GM21528 (cell line): Measurements from ENCODE around the gene MAPK7.

Source experiments
- ATAC-seq: cut with Tn5 transposase; IDR thresholded peaks from one replicate; pipeline ENCODE4 v1.9.1; 2021; ENCODE audit warnings: mild to moderate bottlenecking, moderate library complexity; ENCODE audit not compliant: unreplicated experiment, low FRiP score

MAPK7 gene

DNA sequence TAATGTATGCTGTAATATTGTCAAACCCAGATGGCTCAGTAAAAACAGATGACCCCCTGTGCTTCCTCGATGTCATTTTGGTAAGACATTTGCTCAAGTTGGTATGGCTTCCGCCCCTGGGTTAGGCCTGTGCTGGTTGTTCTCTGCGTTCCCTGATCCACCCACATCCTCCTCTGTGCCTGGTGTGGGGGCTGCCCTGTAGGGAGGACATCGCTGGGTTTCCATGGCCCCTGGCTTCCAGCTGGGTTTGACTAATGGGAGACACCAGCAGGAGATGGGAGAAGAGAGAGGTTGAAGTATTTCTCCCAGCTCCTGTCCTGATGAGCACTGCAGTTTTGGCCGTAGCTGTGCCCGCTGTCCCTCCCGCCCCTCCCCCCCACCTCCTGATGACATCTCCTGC is 13.1 kb downstream of the MAPK7 start:
- ATAC-seq = no peak

DNA sequence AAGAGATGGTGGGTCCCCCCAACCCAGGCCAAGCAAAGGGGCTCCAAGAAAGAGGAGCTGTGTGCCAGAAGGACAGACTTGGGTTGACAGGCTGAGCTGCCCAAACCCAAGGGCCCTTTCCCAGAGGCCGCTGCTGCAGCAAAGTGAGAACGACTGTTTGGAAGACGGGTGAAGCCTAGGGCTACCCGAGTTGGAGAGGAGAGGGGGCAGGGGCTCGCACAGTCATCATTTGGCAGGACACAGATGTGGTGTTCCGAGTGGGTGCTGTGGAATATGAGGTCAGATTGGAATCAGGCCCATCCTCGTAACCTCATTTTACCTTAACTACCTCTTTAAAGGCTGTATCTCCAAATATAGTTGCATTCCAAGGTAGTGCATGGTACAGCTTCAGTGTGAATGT is 14.0 kb downstream of the MAPK7 start:
- no peak for ATAC-seq

DNA sequence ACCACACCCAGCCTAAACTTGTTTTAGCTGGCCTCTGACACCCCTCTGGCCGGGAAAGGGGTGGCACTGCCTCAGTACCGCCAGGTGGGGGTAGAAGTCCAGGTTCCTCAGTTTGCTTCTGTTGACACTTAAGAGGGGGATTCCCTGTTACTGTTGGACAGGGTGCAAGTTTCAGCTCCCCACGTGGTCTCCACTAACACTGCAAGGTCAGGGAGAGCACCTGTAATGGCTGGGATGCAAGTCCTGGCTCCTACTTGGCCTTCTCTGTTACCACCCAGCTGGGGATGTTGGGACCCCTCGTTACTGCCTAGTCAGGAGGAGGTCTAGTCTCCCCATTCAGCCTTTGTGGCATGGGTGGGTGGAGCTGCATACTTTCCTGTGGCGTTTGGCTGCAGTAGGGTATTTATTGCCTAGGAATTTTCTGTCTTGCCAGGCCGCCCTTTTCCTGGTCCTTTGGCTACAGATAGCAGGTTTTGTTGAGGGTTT is 19.3 kb downstream of the MAPK7 start:
- ATAC-seq = no peak

DNA sequence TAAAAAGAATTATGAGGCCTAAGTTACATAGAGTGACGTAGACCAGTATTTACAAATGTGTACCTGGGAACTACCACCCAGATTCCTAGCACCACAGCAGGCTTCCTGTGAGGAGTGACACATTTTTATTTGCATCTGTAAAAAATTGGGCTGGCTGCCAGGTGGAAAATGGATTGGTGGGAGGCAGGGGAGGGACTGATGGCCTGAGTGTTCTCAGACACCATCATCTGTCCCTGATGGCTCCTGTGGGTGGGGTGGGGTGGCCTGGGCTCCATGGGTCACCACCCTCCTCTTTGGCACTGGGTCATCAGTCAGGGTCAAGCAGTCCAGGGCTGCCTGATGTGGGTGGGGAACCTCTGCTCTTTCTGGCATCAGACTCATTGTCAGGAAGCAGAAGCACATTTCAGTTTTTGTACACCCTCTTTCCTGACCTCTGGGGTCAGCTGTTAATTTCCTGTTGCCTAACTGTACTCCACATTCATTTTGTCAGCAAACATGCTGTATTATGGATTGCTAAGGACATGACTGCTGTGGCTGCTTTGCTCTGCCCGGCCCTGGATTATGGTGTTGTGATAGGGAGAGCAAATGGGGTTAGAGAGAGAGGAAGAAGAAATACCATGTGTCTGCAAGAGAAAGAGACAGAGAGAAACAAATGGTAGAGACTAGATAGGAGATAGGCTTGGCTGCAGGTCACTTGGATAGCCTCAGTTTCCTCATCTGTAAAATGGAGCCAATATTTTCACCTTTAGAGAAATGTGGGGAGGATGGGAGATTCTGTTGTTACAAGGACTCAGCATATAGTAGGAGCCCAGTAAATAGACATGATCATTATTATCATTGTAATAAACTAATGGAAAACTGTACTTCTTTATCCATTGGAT is 20.2 kb downstream of the MAPK7 start:
- no peak for ATAC-seq

DNA sequence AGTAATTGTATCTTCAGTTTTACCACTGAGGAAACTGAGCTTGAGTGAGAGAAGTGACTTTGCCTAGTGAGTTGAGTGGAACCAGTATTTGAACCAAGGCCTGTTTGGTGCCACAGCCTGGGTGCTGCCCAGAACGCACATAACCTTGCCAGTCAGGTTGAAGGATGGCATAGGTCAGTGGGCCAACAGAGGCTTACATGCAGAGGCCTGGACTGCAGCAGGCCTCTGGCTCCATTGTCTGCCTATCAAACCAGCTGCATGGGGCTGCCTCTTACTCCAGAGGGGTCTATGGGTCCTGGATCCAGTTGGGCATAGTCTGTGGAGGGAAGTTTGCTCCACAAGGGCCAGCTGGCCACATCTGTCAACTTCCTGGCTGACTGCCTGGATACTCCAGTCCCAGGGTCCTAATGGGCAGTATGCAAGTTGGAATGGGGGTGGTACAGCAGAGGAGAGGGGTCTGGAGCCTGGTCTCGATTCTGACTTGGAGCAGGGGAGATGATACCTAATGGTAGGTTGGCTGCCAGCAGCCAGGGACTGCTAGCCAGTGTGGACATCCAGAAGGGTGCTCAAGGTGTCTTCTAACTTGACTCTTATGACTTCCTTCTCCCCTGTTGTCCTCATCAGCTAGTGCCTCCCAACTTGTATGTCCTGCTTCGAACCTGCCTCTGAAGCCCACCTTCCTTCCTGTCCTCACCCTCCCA is 21.6 kb downstream of the MAPK7 start:
- no peak for ATAC-seq

DNA sequence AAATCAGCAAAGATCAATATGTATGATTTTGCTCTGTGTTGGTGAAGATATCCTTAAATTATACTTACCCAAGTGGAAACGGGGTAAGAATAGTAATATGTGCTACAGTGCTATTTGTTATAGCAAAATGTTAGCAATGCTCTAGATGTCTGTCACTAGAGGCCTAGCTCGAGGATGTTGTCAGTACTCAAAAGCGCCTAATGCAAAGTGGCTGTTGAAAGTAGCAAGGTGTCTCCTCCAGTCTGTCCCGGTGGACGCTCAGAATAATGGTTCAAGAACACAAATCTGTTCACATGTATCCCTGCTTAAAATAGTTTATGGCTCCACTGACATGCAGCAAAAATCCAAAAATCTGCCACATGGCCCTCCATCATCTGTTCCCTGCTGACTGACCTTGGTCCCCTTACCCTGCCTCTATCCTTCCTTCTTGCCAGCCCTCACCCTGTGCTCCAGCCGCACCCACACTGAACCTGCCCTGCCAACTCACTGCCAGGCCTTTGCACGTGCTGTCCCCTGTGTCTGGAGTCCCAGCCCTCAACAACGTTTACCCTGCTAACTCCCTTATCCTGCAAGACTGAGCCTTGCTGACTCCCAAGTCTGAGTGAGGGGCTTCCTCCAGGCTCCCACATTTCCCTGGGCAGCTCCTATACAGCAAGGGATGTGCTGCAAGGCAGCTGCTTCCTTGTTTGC is 23.2 kb downstream of the MAPK7 start:
- ATAC-seq = no peak

DNA sequence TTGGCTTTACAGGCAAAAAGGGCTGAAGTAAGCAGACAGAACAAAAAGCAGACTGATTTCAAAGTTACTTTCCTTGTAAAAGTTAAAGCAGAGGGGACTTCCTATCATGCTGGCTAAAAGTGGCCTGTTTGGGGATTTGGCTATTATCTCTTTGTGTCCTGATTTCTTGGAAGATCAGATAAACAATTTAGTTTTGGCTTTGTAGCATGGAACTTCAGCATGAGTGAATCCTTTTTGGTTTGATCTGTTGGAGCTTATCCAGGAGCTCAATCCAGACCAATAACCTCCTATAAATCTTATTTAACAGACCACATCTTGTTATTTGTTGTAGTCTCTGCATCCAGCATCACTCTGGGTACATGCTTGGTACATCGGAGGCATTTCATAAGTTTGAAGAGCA is 23.9 kb downstream of the MAPK7 start:
- ATAC-seq = no peak

DNA sequence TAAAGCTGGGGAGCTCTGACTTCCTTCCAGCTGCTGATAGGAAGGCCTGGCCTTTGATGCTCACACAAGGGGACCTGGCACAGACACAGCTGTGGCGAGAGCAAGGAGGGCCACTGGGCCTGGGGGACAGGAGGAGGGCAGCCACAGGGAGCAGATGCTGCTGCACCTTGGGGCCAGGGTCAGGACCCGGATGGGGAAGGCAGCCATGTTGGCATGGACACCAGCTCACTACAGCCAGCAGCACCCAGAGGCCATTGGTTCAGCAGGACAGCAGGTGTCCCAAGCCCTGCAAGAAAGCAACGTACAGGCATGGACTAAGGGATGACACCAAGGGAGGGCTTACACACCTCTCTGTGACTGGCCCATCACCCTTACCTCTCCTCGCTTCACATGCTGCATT is 24.7 kb downstream of the MAPK7 start:
- ATAC-seq = no peak

DNA sequence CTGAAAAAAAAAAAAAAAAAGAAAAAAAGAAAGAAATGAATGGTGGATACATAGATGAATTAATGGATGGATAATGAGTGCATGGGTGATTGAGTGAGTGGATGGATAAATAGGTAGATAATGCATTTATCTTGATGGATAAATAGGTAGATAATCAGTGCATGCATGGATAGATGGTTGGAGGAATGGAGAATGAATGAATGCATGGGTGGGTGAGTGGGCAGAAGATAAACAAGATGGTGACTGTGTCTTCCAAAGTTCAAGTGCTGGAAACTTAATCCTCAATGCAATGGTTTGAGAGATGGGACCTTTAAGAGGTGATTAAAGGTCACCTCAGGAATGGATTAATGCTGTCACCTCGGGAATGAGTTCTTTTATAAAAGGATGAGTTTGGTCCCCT is 26.0 kb downstream of the MAPK7 start:
- ATAC-seq = no peak

DNA sequence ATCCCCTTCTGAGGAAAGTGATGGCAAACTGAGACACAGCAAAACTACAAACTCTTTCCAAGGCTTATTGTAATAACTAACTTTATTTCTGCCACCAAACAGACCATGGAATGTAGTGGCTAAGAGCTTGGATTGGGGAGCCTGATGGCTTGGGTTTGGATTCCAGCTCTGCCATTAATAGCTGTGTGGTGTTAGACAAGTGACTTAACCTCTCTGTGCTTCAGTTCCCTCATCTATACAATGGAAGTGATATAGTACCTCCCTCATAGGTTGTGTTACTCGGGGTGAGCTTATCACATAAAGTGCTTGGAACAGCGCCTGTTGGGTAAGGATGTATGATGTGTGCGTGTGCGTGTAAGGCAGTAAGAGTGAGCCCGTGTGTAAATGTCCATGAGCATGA is 26.8 kb downstream of the MAPK7 start:
- ATAC-seq = no peak

DNA sequence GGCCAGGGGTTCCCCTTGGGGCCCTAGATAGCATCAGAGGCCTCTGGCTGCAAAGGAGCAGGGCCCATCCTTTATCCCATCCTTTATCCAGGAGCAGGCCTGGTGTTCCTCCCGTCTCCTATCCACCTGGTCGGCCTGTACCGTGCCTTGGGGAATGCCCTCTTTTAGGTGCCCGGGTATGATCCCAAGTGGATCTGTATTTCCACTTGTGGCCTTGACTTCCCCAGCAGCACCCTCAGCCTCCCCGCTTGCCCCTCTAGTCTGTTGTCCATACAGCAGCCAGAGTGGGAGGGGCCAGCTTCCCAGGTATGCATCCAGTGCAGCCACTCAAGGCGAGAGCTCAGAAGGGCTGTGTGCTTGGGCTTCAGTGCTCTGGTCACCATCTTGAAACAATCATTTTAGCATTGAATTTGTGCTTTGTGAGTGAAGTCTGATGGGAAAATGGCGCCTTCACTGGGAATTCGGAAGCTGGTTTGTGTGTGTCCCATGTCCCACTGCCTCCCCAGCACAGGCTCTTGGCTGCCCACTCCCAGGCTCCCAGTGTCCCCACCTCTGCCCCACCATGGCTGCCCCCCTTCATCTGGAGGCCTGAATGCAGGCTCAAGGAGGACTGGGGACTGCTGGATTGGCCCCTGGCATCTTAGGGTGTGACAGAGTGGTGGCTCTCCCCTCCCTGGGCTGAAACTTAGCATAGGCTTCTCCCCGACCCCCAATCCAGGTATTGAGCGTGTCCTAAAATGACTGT is 29.5 kb downstream of the MAPK7 start:
- ATAC-seq = no peak

DNA sequence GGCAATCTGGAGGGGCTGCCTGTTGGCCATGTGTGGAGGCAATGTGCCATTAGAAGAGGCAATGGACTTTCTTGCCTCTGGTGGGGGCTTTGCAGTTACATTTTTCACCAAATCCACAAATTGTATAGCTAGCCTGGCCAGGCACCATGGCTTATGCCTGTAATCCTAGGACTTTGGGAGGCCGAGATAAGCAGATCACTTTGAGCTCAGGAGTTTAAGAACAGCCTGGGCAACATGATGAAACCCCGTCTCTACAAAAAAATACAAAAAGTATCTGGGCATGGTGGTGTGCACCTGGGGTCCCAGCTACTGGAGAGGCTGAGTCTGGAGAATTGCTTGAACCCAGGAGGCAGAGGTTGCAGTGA is 30.0 kb downstream of the MAPK7 start:
- no peak for ATAC-seq

DNA sequence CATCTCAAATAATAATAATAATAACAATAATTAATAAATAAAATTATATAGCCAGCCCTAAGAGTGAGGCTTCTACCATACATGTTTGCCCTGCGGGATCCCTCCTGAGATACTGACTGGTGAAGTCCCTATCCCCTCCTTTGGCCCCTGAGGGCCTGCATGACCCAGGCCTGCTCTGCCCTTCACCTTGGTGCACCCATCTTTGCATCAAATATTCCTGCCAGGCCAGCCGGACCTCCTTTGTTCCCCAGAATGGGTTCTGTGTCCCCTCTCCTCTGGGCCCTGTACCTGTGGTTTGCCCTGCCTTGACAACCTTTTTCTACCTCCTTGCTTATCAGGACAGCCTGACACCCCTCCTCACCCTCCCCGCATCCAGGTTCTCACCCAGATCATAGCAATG is 30.8 kb downstream of the MAPK7 start:
- no peak for ATAC-seq

DNA sequence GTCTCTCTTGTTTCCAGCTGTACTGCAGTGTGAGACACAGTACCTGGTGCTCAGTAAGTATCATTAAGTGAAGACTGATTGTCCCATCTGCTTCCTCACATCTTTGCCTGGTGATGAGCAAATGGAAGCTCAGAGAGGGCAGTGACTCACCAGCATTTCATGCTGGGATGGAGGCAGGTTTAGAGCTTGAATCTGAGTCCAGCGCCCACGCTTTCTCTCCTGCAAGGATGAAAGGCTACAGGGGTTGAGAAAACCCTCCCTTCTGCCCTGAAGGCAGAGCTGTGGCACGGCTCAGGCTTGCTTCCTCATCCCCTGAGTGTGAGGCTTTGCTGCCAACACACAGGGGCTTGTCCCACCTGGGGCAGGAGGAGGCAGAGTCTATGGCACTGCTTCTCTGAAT is 31.2 kb downstream of the MAPK7 start:
- ATAC-seq = no peak

DNA sequence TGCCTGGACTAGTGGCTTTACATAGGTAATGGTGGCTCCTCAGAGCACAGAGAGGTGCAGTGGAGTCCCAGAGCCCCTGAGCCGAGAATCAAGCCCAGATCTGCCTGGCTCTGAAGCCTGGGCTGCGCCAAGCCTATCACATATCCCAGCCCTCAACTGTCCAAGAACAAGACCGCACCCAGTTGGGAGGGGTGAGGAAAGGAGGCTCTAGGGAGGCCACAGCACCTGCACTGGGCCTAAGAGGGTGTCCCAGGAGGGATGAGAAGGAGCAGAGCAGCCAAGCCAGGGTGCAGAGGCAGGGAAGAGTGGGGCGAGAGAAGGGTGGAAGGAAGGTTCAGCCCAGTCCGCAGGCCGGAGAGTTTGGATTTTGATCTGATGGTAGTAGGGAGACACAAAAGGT is 31.8 kb downstream of the MAPK7 start:
- no peak for ATAC-seq

DNA sequence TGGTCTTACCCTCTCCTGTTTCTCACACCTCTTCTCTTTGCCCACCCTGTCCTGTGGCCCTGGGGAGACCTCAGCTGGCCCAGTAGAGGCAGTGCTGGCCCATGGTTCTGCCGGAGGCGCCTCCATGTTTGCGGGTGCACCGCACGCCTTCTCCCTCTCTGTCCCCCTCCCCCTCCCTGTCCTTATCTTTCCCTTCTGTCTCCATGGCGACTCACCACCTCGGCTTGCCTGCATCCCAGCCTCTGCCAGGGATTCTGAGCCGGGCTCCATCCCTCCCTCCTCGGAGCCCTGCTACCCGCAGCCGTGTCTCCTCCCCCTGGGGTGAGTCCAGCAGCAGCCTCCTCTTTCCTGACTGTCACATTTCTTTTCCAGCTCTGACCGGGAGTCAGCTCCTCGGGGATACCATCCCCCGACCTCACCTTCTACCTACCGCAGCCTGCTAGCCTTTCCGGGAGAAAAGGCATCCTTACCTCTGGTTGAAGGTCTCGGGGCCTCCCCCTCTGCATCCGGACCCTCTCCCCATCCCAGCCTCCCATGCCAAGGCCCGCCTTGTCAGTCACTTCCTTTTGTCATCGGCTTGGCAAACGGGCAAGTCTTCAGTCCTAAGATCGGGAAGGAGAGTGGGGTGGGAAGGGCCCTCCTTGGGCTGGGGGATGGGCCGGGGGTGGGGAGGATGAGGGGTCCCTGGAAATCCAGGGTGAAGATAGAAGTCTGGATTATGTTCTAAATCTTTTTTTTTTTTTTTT is 32.8 kb downstream of the MAPK7 start, which contains the start of gene RNF112:
TSS of gene RNF112 (plus strand) at position 358 of the 746 bp plus-strand sequence. CDS start at position 535, 177 bp downstream.
- ATAC-seq = no peak

DNA sequence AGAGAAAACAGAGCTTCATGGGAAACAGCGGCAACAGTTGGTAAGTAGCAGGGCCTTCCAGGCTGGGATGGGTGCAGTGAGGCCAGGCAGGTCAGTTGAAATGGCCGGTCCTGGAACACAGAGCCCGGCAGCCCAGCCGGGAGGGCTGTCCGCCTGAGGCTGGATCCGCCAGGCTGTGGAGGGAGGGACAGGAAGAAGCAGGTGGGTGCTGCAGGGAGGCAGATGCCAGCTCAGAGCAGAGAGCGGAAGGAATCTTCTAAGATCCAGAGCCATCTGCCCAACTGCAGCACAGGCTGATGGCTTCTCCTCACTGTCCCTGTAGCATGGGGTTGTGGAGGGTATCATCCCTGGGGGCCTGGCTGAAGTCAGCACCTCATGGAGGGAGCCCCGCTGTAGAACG is 33.3 kb downstream of the MAPK7 start:
- ATAC-seq = no peak

DNA sequence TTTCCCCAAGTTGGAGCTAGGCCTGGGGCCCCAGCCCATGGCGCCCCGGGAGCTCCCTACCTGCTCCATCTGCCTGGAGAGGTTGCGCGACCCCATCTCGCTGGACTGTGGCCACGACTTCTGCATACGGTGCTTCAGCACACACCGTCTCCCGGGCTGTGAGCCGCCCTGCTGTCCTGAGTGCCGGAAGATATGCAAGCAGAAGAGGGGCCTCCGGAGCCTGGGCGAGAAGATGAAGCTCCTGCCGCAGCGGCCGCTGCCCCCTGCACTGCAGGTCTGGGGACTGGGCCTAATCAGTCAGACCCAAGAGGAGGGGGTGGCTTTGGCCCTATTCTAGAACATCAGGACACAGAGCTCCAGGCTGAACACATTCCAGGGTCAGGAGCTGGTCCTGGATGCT is 34.2 kb downstream of the MAPK7 start:
- no peak for ATAC-seq

DNA sequence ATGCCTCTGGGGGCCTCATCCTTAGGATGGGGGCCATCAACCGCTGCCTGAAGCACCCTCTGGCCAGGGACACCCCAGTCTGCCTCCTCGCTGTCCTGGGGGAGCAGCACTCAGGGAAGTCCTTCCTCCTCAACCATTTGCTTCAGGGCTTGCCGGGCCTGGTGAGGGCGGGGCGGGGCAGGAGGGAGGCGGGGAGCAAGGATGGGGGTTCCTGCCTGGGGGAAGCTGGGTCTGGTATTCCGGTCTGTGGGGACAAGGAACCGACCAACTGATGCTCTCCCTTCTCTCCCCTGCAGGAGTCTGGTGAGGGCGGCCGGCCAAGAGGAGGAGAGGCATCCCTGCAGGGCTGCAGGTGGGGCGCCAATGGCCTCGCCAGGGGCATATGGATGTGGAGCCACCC is 34.7 kb downstream of the MAPK7 start:
- ATAC-seq = no peak

DNA sequence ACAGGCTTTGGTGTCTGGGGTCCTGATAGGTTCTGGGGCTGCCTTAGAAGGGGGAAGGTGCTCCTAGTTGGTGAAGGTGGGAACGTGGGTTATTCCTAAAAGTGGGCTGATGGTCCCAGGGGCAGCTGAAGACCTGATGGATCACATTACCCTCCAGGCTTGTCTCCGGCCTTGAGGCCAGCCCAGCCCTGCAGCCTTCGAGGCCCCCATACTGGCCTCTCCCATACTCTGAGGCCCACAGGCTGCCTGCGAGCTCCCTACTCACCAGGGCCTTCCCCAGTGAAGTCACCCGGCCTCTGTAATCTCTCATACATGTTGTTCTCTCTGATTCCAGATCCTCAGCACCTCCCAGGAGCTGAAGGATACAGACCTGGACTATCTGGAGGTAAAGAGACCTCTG is 35.5 kb downstream of the MAPK7 start:
- ATAC-seq = no peak
